GM19324 (cell line): ENCODE measurements around the gene ZNF549.
A peak's percentile ranks its signal among the peaks of the same experiment; 100 is the strongest.

Source experiments
- ATAC-seq: cut with Tn5 transposase; IDR thresholded peaks from one replicate; pipeline ENCODE4 v1.9.1; 2021; ENCODE audit warnings: mild to moderate bottlenecking, moderate library complexity; ENCODE audit not compliant: unreplicated experiment, low FRiP score

The ZNF549 gene

GRCh38 chr19:57566396-57567265, 39.5 kb downstream of the ZNF549 start:
- ATAC-seq: no peak

- no peak for ATAC-seq
These were observed 43.6 kb downstream of the ZNF549 start for GRCh38 chr19:57570707-57571106.

GRCh38 chr19:57572415-57572947, 45.3 kb downstream of the ZNF549 start:
- no peak for ATAC-seq

GRCh38 chr19:57576661-57577060, 49.5 kb downstream of the ZNF549 start:
- no peak for ATAC-seq

GRCh38 chr19:57578487-57579205, 51.5 kb downstream of the ZNF549 start, which contains the start of gene ZNF416:
Gene ZNF416 (minus strand): TSS chr19:57578911. CDS start chr19:57578704, 207 bp downstream.
- ATAC-seq: peak; percentile 98

- no peak for ATAC-seq
These were observed 56.0 kb downstream of the ZNF549 start for GRCh38 chr19:57583104-57583520.

- ATAC-seq: peak; percentile 71
These were observed 56.6 kb downstream of the ZNF549 start, which contains the start of gene ZIK1 for GRCh38 chr19:57583521-57584416. Gene ZIK1 (plus strand): TSS chr19:57584145. CDS start chr19:57584357, 212 bp downstream.

- ATAC-seq: no peak
These were observed 60.4 kb downstream of the ZNF549 start for GRCh38 chr19:57587529-57587928.

- peak; percentile 12 for ATAC-seq
These were observed 72.2 kb downstream of the ZNF549 start for GRCh38 chr19:57599377-57599760.

- ATAC-seq: peak; percentile 90
These were observed 72.7 kb downstream of the ZNF549 start, which contains the start of gene ZNF530 for GRCh38 chr19:57599761-57600383. Gene ZNF530 (plus strand): TSS chr19:57599885. CDS start chr19:57604346, 4,461 bp downstream.

- no peak for ATAC-seq
These were observed 79.8 kb downstream of the ZNF549 start for GRCh38 chr19:57606931-57607330.
